ENCODE results near the gene RNF138. TPM values are rescaled to one million over a fixed set of nuclear protein-coding genes. Genes with fewer than 3 reads are reported as not detected.
A peak's percentile ranks its signal among the peaks of the same experiment; 100 is the strongest.
"Not testable (repeated sequence)": the region's sequence is repeated elsewhere in the genome, so short reads cannot be mapped to it uniquely, and the experiment has no call there.

The RNF138 gene, protein sequence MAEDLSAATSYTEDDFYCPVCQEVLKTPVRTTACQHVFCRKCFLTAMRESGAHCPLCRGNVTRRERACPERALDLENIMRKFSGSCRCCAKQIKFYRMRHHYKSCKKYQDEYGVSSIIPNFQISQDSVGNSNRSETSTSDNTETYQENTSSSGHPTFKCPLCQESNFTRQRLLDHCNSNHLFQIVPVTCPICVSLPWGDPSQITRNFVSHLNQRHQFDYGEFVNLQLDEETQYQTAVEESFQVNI
- polyA plus RNA-seq (2014; cell fraction: cytosol; rRNA removed): 73.8 and 87.5 TPM in 2 replicates
- polyA plus RNA-seq (2014; cell fraction: nucleus; rRNA removed): 33.2 and 42.1 TPM in 2 replicates

DNA sequence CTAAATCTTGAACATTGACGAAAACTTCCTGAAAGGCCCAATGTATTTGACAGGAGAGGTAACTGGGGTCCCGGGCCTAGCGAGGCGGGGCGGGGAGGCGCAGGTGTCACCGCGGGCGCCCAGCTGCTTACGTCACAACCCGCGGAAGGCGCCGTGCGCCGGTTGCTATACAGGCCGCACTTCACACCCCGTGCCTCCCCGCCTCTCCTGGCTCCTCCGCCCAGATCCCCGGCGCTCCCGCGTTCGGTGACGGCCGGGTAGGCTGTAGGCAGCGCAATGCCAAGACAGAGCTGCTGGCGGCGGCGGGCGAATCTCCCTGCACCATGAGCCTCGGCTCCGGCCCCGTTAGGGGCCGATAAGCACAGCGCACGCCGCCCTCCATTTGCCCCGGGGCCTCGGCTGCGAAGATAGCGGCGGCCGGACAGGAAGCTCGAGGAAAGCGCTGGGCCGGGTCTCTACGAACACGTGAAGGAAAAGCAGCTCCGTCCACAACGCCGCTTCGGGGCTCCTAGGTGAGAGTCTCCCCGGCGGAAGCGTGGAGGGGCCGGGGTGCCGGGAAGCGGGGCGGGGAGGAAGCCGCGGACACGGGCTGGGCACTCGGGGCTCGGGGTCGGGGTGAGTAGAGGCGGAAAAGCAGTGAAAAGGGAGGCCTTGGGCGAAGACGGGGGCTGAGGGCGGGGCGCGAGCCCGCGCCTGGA, at the start of gene RNF138:
Gene RNF138, plus strand, starts transcription at position 151 of the 698 bp plus-strand sequence. CDS start 903 bp downstream, outside the sequence.
- DNase-seq (ENCODE audit: low spot score): peak; percentile 88

GRCh38 chr18:32042337-32042736, 49.3 kb upstream of the RNF138 start:
- no peak for DNase-seq (ENCODE audit: low spot score)

- no peak for DNase-seq (ENCODE audit: low spot score)
Measured at GRCh38 chr18:32048507-32049091, 43.1 kb upstream of the RNF138 start.

- DNase-seq (ENCODE audit: low spot score): no peak
Measured at GRCh38 chr18:32049393-32050171, 42.1 kb upstream of the RNF138 start.

DNA sequence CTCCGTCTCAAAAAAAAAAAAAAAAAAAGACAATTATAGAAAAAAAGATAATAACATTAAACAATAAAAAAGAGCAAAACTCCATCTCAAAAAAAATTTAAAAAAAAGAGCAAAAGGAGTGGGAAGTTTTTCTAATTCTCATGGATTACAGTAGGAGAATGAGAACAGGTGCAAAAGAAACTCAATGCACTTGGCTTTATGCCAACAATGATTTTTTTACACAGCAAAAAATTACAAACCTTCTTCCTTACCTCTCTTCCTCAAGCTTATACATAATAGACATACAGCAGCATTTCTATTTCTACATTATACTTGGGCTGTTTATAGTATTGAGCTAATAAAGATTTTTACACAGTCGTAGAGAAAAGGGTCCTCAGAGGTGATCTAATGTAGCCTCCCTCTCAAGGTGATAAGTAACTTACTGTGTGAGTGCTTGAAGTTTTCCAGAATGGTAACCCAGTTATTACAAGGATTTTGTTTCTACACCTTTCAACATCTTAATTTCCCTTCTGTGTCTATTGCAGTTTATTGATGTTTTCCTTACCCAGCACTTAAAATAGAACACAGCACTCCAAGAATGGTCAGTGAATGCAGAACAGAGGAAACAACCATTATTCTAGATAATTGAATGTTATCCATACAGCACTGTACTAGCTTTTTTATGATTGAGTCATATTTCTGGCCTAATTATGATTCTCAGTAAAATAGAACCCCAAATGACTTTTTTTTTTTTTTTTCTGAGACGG, 34.9 kb upstream of the RNF138 start:
- DNase-seq (ENCODE audit: low spot score): no peak

GRCh38 chr18:32057624-32058165, 34.0 kb upstream of the RNF138 start:
- DNase-seq (ENCODE audit: low spot score): no peak

DNA sequence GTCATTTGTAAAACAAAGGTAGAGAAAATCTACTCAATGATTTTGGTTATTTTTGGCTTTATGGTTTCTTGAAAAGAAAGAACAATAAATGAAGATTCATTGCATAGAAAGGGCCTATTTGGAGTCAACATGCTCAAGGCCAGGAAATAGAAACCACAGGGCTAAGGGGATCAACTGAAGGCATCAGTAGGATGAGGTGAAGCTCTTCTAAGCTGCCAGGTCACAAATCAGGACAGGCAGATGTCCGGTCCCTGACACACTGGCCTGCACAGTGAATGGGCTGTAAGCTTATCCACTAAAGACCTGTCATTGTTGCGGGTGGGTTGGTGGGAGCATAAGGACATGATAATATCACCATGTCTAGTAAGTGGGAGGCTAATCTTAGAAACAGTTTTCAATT, 31.6 kb upstream of the RNF138 start:
- DNase-seq (ENCODE audit: low spot score): no peak

DNA sequence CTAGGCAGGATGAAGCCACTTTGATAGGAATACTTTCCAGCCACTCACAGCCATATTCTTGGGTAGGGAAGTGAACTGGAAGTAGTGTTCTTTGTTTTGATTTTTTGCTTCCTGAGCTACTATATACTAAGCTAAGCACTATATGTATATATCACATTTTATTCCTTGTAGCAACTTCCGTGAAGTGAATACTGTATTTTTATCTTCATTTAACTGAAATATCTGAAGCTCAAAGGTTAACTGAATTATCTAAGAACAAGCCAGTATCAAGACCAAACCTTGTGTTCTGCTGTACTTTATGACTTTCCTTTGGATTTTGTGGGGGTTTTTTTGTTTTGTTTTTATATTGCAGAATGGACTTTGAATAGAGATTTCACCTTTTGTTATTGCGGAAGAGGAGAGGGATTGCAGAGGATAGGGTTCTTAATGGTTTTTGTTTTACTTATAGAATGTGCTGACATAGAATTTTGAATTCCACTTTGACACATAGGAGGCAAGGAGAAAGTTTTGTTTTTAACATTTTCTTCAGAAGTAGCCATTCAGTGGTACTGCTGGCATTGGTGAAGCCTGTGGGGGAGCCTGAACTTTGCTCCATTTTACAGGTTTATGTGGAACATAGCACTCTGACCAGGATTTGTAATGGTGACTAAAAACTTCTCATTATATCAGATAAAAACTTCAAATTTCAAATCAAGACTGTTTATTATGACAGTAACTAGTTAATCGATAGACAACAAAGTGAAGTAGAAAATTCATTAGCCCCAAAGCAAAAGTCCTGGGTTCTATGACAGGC, 24.1 kb upstream of the RNF138 start:
- no peak for DNase-seq (ENCODE audit: low spot score)

GRCh38 chr18:32072321-32072720, 19.4 kb upstream of the RNF138 start:
- no peak for DNase-seq (ENCODE audit: low spot score)

GRCh38 chr18:32074206-32074605, 17.5 kb upstream of the RNF138 start:
- no peak for DNase-seq (ENCODE audit: low spot score)

DNA sequence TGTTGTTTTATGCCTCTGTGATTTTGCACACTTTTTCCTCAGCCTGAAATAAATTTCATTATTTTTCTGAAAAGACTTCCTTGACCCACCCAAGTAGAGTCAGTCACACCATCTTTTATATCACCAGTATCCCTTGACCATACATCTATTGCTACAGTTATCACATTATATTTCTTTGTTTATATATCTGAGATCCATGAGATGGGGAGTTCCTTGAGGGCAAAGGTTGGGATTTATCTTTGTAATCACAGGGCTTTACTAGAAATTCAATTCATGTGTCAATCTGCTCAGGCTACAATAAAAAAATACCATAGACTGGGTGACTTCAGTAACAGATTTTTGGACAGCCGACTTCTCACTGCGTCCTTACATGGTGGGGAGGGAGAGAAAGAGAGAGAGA, 12.8 kb upstream of the RNF138 start:
- DNase-seq (ENCODE audit: low spot score): no peak

- no peak for DNase-seq (ENCODE audit: low spot score)
Measured at GRCh38 chr18:32081881-32082280, 9.8 kb upstream of the RNF138 start.

GRCh38 chr18:32083781-32084180, 7.9 kb upstream of the RNF138 start:
- DNase-seq (ENCODE audit: low spot score): no peak

- DNase-seq (ENCODE audit: low spot score): no peak
Measured at GRCh38 chr18:32086881-32087280, 4.8 kb upstream of the RNF138 start.

GRCh38 chr18:32090831-32091230, 843 bp upstream of the RNF138 start:
- not testable (repeated sequence) for DNase-seq (ENCODE audit: low spot score)

- no peak for DNase-seq (ENCODE audit: low spot score)
Measured at GRCh38 chr18:32091325-32091723, 350 bp upstream of the RNF138 start.

DNA sequence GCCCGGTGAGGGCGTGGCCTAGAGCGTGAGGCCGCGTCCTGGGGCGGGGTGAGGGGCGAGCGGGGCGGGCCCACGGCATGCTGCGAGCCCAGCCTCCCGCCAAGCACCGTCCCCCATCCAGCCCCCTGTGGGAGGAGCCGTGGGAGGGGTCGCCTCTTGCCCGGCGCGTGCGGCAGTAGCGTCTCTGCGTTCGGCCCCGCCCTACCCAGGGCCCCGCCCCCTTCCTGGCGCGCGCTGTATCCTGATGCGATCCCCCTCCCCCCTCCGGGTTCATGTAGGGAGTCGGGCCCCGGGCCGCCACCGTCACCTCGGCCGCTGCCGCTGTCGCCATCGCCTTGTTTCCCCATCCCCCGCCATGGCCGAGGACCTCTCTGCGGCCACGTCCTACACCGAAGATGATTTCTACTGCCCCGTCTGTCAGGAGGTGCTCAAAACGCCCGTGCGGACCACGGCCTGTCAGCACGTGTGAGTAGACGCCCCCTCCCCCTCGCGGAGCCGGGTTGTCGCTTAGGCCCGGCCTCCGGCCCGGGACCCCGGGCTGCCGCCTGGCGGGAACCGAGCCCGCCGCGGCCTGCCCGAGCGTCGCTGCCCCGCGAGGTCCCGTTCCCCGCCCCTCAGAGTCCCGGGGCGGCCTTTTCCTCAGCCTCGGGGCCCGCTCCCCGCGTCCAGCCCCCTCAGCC, 888 bp downstream of the RNF138 start:
- peak; percentile 95 for DNase-seq (ENCODE audit: low spot score)

- DNase-seq (ENCODE audit: low spot score): peak; percentile 41
Measured at GRCh38 chr18:32093102-32093511, 1.4 kb downstream of the RNF138 start.

DNA sequence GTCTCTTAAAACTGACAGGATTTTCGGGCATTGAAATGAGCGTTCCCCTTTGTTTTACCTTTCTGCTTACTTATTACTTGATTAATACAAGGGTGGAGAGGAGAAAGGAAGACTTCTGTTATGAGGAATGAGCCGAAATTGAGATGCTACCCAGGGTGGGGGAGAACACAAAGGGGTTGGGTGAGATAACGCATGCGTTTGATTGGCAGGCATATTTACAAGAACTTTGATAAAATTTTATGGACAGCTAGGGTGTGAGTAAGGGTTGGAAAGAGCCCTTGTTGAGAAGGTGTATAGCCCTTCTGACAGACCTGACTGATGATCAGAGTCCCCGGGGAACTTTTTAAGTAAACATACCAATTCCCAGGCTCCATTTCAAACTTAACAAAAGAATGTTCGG, 1.8 kb downstream of the RNF138 start:
- no peak for DNase-seq (ENCODE audit: low spot score)
